DOHH2 (cell line): Measurements from ENCODE around the gene CHD9NB.

Experiments used
- H3F3A ChIP-seq: fragments of 200-600 bp; sonication (generic), shearing (Covaris generic); 2 replicates; pipeline ENCODE4 v1.6.0; 2016; ENCODE audit warnings: antibody characterized with exemption, mild to moderate bottlenecking; ENCODE audit not compliant: control insufficient read depth, insufficient read depth
- H3K27ac ChIP-seq: fragments of 200-600 bp; sonication (generic); 2 replicates; pipeline ENCODE4 v1.5.1; 2014; ENCODE audit warnings: low read depth, mild to moderate bottlenecking, low read length, moderate library complexity
- H3K27me3 ChIP-seq: fragments of 200-600 bp; sonication (generic); 2 replicates; pipeline ENCODE4 v1.6.1; 2014; ENCODE audit warnings: mild to moderate bottlenecking, low read length, mixed read lengths; ENCODE audit not compliant: control insufficient read depth
- H3K36me3 ChIP-seq: fragments of 200-600 bp; sonication (generic); 2 replicates; pipeline ENCODE4 v1.6.1; 2014; ENCODE audit warnings: mild to moderate bottlenecking, low read length, moderate library complexity, mixed read lengths; ENCODE audit not compliant: control insufficient read depth
- H3K4me1 ChIP-seq: fragments of 200-600 bp; sonication (generic); 2 replicates; pipeline ENCODE4 v1.6.1; 2014; ENCODE audit warnings: mild to moderate bottlenecking, low read length, mixed read lengths; ENCODE audit not compliant: control insufficient read depth
- H3K4me2 ChIP-seq: fragments of 200-600 bp; sonication (generic); 2 replicates; pipeline ENCODE4 v1.6.0; 2014; ENCODE audit warnings: mild to moderate bottlenecking, low read length, moderate library complexity
- H3K4me3 ChIP-seq: fragments of 200-600 bp; sonication (generic); 2 replicates; pipeline ENCODE4 v1.5.1; 2014; ENCODE audit warnings: mild to moderate bottlenecking, low read length, mixed read lengths
- H3K79me2 ChIP-seq: fragments of 200-600 bp; sonication (generic); 2 replicates; pipeline ENCODE4 v1.6.1; 2014; ENCODE audit warnings: mild to moderate bottlenecking, low read length, mixed read lengths; ENCODE audit not compliant: control insufficient read depth
- H3K9me2 ChIP-seq: fragments of 200-600 bp; sonication (generic); replicated peaks from 2 replicates; pipeline ENCODE4 v1.6.1; 2014; ENCODE audit warnings: mild to moderate bottlenecking, low read length, mixed read lengths; ENCODE audit not compliant: control insufficient read depth
- H3K9me3 ChIP-seq: fragments of 200-600 bp; sonication (generic); 2 replicates; pipeline ENCODE4 v1.6.1; 2014; ENCODE audit warnings: antibody characterized with exemption, low read length, mixed read lengths; ENCODE audit not compliant: control insufficient read depth, insufficient read depth
- H4K20me1 ChIP-seq: fragments of 200-600 bp; sonication (generic); 2 replicates; pipeline ENCODE4 v1.6.0; 2014; ENCODE audit warnings: low read depth, mild to moderate bottlenecking, antibody characterized with exemption, low read length, moderate library complexity; ENCODE audit not compliant: control insufficient read depth, insufficient read depth
- CTCF ChIP-seq: fragments of 200-600 bp; sonication (generic); IDR thresholded peaks from one replicate; pipeline ENCODE4 v1.5.1; 2014; ENCODE audit warnings: antibody characterized with exemption, mild to moderate bottlenecking, low read depth, low read length; ENCODE audit not compliant: poor library complexity, severe bottlenecking
- EZH2phosphoT487 ChIP-seq: fragments of 200-600 bp; sonication (generic); IDR thresholded peaks from 2 replicates; pipeline ENCODE4 v1.6.1; 2017; ENCODE audit warnings: borderline replicate concordance, mild to moderate bottlenecking, antibody characterized with exemption, low read length, moderate library complexity, mixed read lengths

Gene CHD9NB

GRCh38 chr16:53085369-53085843 lies 32.7 kb upstream of the CHD9NB start:
- Histone ChIP-seq H3K4me2 (no peak overlapping the region), H3K4me3 (no peak overlapping the region), H3K79me2 (peaks cover 22% of the 10 kb centered on the region), H4K20me1 (peaks cover 3% of the 10 kb centered on the region; the same call in 1 of the 2 replicates), H3K36me3 (peaks cover 5% of the 10 kb centered on the region; the same call in 1 of the 2 replicates), H3K9me2 (no peaks in the 10 kb centered on the region), H3F3A (no peaks in the 10 kb centered on the region), H3K4me1 (peaks cover 6% of the 10 kb centered on the region), H3K27ac (no peak overlapping the region), H3K27me3 (no peaks in the 10 kb centered on the region), H3K9me3 (no peaks in the 10 kb centered on the region)
- TF ChIP-seq CTCF (no peak), EZH2phosphoT487 (no peak)

DNA sequence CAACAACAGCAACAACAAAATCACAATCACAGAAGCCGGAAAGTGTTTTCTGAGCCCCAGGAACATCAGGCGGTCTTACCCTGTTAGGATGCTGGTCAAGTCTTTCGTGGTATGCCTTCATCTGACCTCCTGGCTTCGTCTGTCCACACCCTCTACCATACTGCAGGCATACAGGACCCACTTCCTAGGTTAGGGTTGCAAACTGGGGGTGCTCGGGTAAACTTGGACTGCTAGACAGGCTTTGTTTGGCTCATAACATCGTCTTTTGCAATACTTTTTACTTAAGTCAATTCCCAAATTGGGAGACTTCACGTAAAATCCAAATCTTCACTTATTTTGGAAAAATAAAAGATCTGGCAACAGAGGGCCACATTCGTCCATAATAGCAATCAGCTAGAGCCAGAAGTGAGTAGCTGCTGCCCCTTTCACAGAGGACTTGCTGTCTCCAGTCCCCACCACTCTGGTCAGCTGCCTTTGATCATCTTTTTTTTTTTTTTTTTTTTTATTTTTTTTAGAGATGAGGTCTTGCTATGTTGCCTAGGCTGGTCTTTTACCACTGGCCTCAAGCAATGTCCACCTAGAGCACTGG lies 32.1 kb upstream of the CHD9NB start:
- Histone ChIP-seq H3F3A (no peaks in the 10 kb centered on the region), H4K20me1 (peaks cover 3% of the 10 kb centered on the region; the same call in 1 of the 2 replicates), H3K9me2 (no peaks in the 10 kb centered on the region), H3K27ac (no peak overlapping the region), H3K79me2 (peaks cover 25% of the 10 kb centered on the region), H3K27me3 (no peaks in the 10 kb centered on the region), H3K4me3 (no peak overlapping the region), H3K9me3 (no peaks in the 10 kb centered on the region), H3K4me2 (no peak overlapping the region), H3K36me3 (peaks cover 5% of the 10 kb centered on the region; the same call in 1 of the 2 replicates), H3K4me1 (0 out of 2 replicates have a peak, but pooled peaks cover under 1% of the 10 kb centered on the region)
- TF ChIP-seq CTCF: no peak
- no peak for TF ChIP-seq EZH2phosphoT487

GRCh38 chr16:53084141-53084541 lies 31.4 kb upstream of the CHD9NB start:
- Histone ChIP-seq H3K4me2 (no peak overlapping the region), H4K20me1 (peaks cover 7% of the 10 kb centered on the region; the same call in 1 of the 2 replicates), H3K36me3 (peaks cover 5% of the 10 kb centered on the region; the same call in 1 of the 2 replicates), H3K4me3 (no peak overlapping the region), H3K4me1 (no peaks in the 10 kb centered on the region), H3K9me3 (no peaks in the 10 kb centered on the region), H3K79me2 (peaks cover 32% of the 10 kb centered on the region), H3K27ac (no peak overlapping the region), H3F3A (no peaks in the 10 kb centered on the region), H3K9me2 (no peaks in the 10 kb centered on the region), H3K27me3 (no peaks in the 10 kb centered on the region)
- no peak for TF ChIP-seq EZH2phosphoT487
- no peak for TF ChIP-seq CTCF
